ENCODE results near the gene SYNM. TPM values are rescaled to one million over a fixed set of nuclear protein-coding genes. Genes with fewer than 3 reads are reported as not detected.

Gene SYNM
- total RNA-seq, result 1.8 TPM in 2 replicates

DNA sequence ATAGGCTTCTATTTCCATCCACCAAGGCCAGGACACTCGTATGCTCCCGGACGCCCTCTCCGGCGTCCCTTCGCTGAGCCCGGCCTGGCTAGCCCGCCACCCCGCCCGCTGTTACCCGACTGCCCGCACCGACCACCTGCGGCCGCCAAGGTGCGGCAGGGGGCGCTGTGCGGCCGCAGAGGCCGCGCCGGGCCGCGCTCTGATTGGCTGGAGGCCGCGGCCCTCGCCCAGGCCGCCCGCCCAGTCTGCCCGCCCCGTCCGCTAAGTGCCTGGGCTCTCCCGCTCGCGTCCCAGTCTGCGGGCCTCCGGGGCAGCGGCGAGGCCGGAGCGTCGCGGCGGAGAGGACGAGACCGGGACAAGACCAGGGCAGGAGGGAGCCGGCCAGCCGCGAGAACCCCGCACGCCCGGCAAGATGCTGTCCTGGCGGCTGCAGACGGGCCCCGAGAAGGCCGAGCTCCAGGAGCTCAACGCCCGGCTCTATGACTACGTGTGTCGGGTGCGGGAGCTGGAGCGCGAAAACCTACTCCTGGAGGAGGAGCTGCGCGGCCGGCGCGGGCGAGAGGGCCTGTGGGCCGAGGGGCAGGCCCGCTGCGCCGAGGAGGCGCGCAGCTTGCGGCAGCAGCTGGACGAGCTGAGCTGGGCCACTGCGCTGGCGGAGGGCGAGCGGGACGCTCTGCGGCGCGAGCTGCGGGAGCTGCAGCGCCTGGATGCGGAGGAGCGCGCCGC is at the start of gene SYNM:
Gene SYNM, plus strand, starts transcription at position 293 of the 726 bp plus-strand sequence. Its CDS starts 120 bp downstream, at position 413.

Other genes starting within 250 kb of the SYNM start
- gene PGPEP1L, start 97.3 kb upstream of the SYNM start, total RNA-seq, result not detected in 2 replicates
- gene TTC23, start 144.5 kb downstream of the SYNM start, total RNA-seq, result 17.5 and 20.4 TPM in 2 replicates
- 14.6 and 28.3 TPM in 2 replicates for gene LRRC28, start 146.4 kb downstream of the SYNM start, total RNA-seq